Endothelial cell of umbilical vein (primary cell): ENCODE data around the gene EPHA8. TPM values are rescaled to one million over a fixed set of nuclear protein-coding genes. Genes with fewer than 3 reads are reported as not detected.

Source experiments
- BruUV-seq: library from RNA; stranded (reverse); fragments of 400-500 nt; replicated peaks from 2 replicates; lab custom pipeline; 2021; lab: Mats Ljungman, UMichigan
- CTCF ChIA-PET: fragments of 300-600, 350-600 bp; sonication (Branson Sonifier 250); formaldehyde crosslinking; loops from one replicate; lab custom pipeline; 2021; ENCODE audit warnings: antibody characterized with exemption, inconsistent platforms; lab: Charles Lee
- POLR2A ChIA-PET: fragments of 300-600, 350-600 bp; sonication (Branson Sonifier 250); formaldehyde crosslinking; loops from one replicate; lab custom pipeline; 2021; ENCODE audit warnings: antibody characterized with exemption, inconsistent platforms; lab: Charles Lee
- DNase-seq: peaks from one replicate; pipeline ENCODE4 v3.0.0-alpha.2; 2011; ENCODE audit warnings: low read depth, low spot score
- FAIRE-seq: peaks from 2 replicates; lab custom pipeline; 2011; peaks lifted over from hg19 to GRCh38; lab: Jason Lieb, UNC
- H2AFZ ChIP-seq: 2 replicates; pipeline ENCODE4 v1.6.0; 2012; ENCODE audit warnings: low read depth, low read length, control low read depth, inconsistent platforms
- H3K27ac ChIP-seq: 2 replicates; pipeline ENCODE4 v1.5.1; 2011; ENCODE audit warnings: low read depth, mild to moderate bottlenecking, control low read depth, low read length, moderate library complexity; ENCODE audit not compliant: insufficient read depth
- H3K27me3 ChIP-seq, 2 experiments: 2 replicates each; pipeline versions ENCODE4 v1.6.0 to v1.6.1; 2011; ENCODE audit warnings: low read length in 2 of 2, mixed read lengths in 1 of 2; ENCODE audit not compliant: control insufficient read depth in 2 of 2, insufficient read depth in 2 of 2
- H3K36me3 ChIP-seq, 2 experiments: 2 replicates in 1 of 2; 3 replicates in 1 of 2; pipeline ENCODE4 v1.5.1; 2011; ENCODE audit warnings: low read length in 2 of 2, mild to moderate bottlenecking in 1 of 2, moderate library complexity in 1 of 2; ENCODE audit not compliant: control insufficient read depth in 2 of 2, insufficient read depth in 2 of 2; ENCODE audit errors: extremely low read depth in 1 of 2
- H3K4me1 ChIP-seq: 3 replicates; pipeline ENCODE4 v1.5.1; 2011; ENCODE audit warnings: mild to moderate bottlenecking, low read length; ENCODE audit not compliant: control insufficient read depth, insufficient read depth; ENCODE audit errors: extremely low read depth
- H3K4me2 ChIP-seq: 2 replicates; pipeline ENCODE4 v1.6.1; 2011; ENCODE audit warnings: low read length, control low read depth, mixed read lengths; ENCODE audit not compliant: insufficient read depth
- H3K4me3 ChIP-seq, 3 experiments: fragments of 200-600 bp in 1 of 3; sonication (generic), shearing (Covaris generic) in 1 of 3; replicated peaks in 1 of 3; 2 replicates each; pipeline ENCODE4 v1.5.1; 2011 to 2016; ENCODE audit warnings: control low read depth in 3 of 3, low read length in 3 of 3, mild to moderate bottlenecking in 2 of 3, inconsistent platforms in 1 of 3, low read depth in 1 of 3, moderate library complexity in 1 of 3; ENCODE audit not compliant: insufficient read depth in 1 of 3
- H3K79me2 ChIP-seq: 2 replicates; pipeline ENCODE4 v1.6.0; 2012; ENCODE audit warnings: low read length, inconsistent platforms; ENCODE audit not compliant: control insufficient read depth, insufficient read depth
- H3K9ac ChIP-seq: replicated peaks from 2 replicates; pipeline ENCODE3; 2011; ENCODE audit warnings: low read length, control low read depth; ENCODE audit not compliant: insufficient read depth; ENCODE audit errors: extremely low read depth
- H3K9me1 ChIP-seq: replicated peaks from 3 replicates; pipeline ENCODE4 v1.6.0; 2011; ENCODE audit warnings: mild to moderate bottlenecking, low read length; ENCODE audit not compliant: control insufficient read depth, insufficient read depth; ENCODE audit errors: extremely low read depth
- H3K9me3 ChIP-seq: replicated peaks from 2 replicates; pipeline ENCODE4 v1.5.1; 2012; ENCODE audit warnings: low read length, inconsistent platforms; ENCODE audit not compliant: control insufficient read depth, insufficient read depth
- H4K20me1 ChIP-seq: replicated peaks from 2 replicates; pipeline ENCODE3; 2011; ENCODE audit warnings: mild to moderate bottlenecking, low read length; ENCODE audit not compliant: control insufficient read depth, insufficient read depth; ENCODE audit errors: extremely low read depth
- CTCF ChIP-seq, 2 donors: IDR thresholded peaks; 1 replicate in 1 of 2; 2 replicates in 1 of 2; pipeline ENCODE4 v1.5.1; 2011; ENCODE audit warnings: low read length in 2 of 2, mild to moderate bottlenecking in 2 of 2, moderate library complexity in 2 of 2, control low read depth in 1 of 2, inconsistent platforms in 1 of 2, low read depth in 1 of 2; ENCODE audit not compliant: insufficient read depth in 1 of 2; ENCODE audit errors: extremely low read depth in 1 of 2
- EZH2 ChIP-seq: IDR thresholded peaks from 2 replicates; pipeline ENCODE4 v1.6.1; 2012; ENCODE audit warnings: borderline replicate concordance, low read depth, mild to moderate bottlenecking, moderate library complexity, low read length, inconsistent platforms; ENCODE audit not compliant: severe bottlenecking
- FOS ChIP-seq: IDR thresholded peaks from 2 replicates; pipeline ENCODE4 v1.6.1; 2011; ENCODE audit warnings: mild to moderate bottlenecking, low read length, moderate library complexity, borderline replicate concordance; ENCODE audit not compliant: insufficient read depth
- GATA2 ChIP-seq: IDR thresholded peaks from 2 replicates; pipeline ENCODE4 v1.7.0; 2011; ENCODE audit warnings: low read depth, mild to moderate bottlenecking, moderate library complexity, mixed read lengths, low read length; ENCODE audit not compliant: insufficient read length, insufficient read depth
- JUN ChIP-seq: IDR thresholded peaks from 2 replicates; pipeline ENCODE4 v1.6.1; 2011; ENCODE audit warnings: borderline replicate concordance, low read depth; ENCODE audit not compliant: insufficient read length, insufficient read depth
- MAX ChIP-seq: IDR thresholded peaks from 2 replicates; pipeline ENCODE4 v1.6.1; 2011; ENCODE audit not compliant: insufficient read depth, insufficient read length
- MYC ChIP-seq: IDR thresholded peaks from one replicate; pipeline ENCODE4 v1.6.1; 2011; ENCODE audit warnings: mild to moderate bottlenecking, low read depth, low read length
- POLR2A ChIP-seq: IDR thresholded peaks from 2 replicates; pipeline ENCODE4 v1.6.1; 2012; ENCODE audit warnings: low read depth, mild to moderate bottlenecking, control low read depth, low read length
- POLR2AphosphoS5 ChIP-seq: IDR thresholded peaks from 2 replicates; pipeline ENCODE4 v1.6.1; 2012; ENCODE audit warnings: low read depth, mild to moderate bottlenecking, control low read depth, low read length, moderate library complexity; ENCODE audit not compliant: insufficient read depth
- dilution Hi-C: fragments of 300-500 bp; cut with MboI; formaldehyde crosslinking; loops from one replicate; pipeline ENCODE4 v1.15.0; 2019; ENCODE audit warnings: low sequenced_read_pairs; ENCODE audit not compliant: extremely low pct_ligation_motif_present
- intact Hi-C: fragments of 100-400 bp; cut with micrococcal nuclease; formaldehyde crosslinking; loops from one replicate; pipeline ENCODE4 v1.10.0; 2022
- polyA plus RNA-seq, 4 experiments: library from polyadenylated mRNA; depleted of rRNA in 3 of 4; stranded (reverse) in 3 of 4; unstranded in 1 of 4; fragments of >200 nt; gene quantifications; 2 replicates each; pipeline versions ENCODE4 v1.2.1 to v1.2.3, GENCODE V29; 2011 to 2012; ENCODE audit warnings: missing spikeins in 1 of 4
- total RNA-seq: library from RNA; stranded (reverse); gene quantifications from 2 replicates; pipeline ENCODE4 v1.2.3, GENCODE V29; 2021

The EPHA8 gene
- total and polyA plus RNA-seq, 2 donors (not counting 3 experiments of a cell fraction or from before 2014, with no cell fraction given): not detected

GRCh38 chr1:22551591-22551990 lies 11.7 kb upstream of the EPHA8 start:
- DNase-seq (no peak), FAIRE-seq (no peak)
- H3K79me2 ChIP-seq: no peaks in the 10 kb centered on the region
- H3K36me3 ChIP-seq: no peaks in the 10 kb centered on the region
- POLR2A ChIA-PET: no interaction called here
- H3K27me3 ChIP-seq: peaks cover 19 to 29% of the 10 kb centered on the region in 2 experiments
- H2AFZ ChIP-seq: no peak overlapping the region
- TF ChIP-seq MAX (no peak), CTCF (IDR thresholded peaks at IDR 0.05; ENCODE audit: extremely low read depth in 1 of 2, insufficient read depth in 1 of 2, low read depth in 1 of 2, low read length in 2 of 2) (no peak), JUN (no peak)
- H3K9me1 ChIP-seq: no peaks in the 10 kb centered on the region
- no peaks in the 10 kb centered on the region for H3K4me1 ChIP-seq
- H3K27ac ChIP-seq: no peak overlapping the region
- intact Hi-C loops: no loop called here
- no peaks in the 10 kb centered on the region for H3K9me3 ChIP-seq
- no peak overlapping the region for H3K9ac ChIP-seq
- BruUV-seq: no TSS peak
- no peak overlapping the region for H3K4me3 ChIP-seq
- H3K4me2 ChIP-seq: no peak overlapping the region
- CTCF ChIA-PET: interaction anchor here (0.9 kb wide), 1 partner anchor 19 kb away, joined by 3 read pairs; no protein-coding TSS in a partner anchor
- dilution Hi-C loops: no loop called here
- no peaks in the 10 kb centered on the region for H4K20me1 ChIP-seq

- Histone ChIP-seq H3K9ac (no peak overlapping the region), H3K27me3 (peaks cover 20 to 30% of the 10 kb centered on the region in 2 experiments), H3K4me3 (no peak overlapping the region), H3K9me1 (no peaks in the 10 kb centered on the region), H3K9me3 (no peaks in the 10 kb centered on the region), H4K20me1 (no peaks in the 10 kb centered on the region), H3K36me3 (no peaks in the 10 kb centered on the region), H3K4me1 (no peaks in the 10 kb centered on the region), H3K4me2 (no peak overlapping the region), H2AFZ (no peak overlapping the region), H3K27ac (no peak overlapping the region), H3K79me2 (no peaks in the 10 kb centered on the region)
- DNase-seq (no peak), FAIRE-seq (no peak)
- CTCF ChIA-PET: interaction anchor here (0.6 to 1.4 kb wide), 3 partner anchors 9 to 296 kb away, joined by 3 to 4 read pairs (median 3); no protein-coding TSS in a partner anchor
- dilution Hi-C loops (no loop called here), intact Hi-C loops (no loop called here)
- POLR2A ChIA-PET: no interaction called here
- TF ChIP-seq JUN (no peak), FOS (no peak), MAX (no peak), POLR2AphosphoS5 (no peak), GATA2 (no peak), EZH2 (no peak), MYC (no peak), POLR2A (no peak), CTCF (IDR thresholded peaks at IDR 0.05; ENCODE audit: extremely low read depth in 1 of 2, insufficient read depth in 1 of 2, low read depth in 1 of 2, low read length in 2 of 2) (no peak)
- no TSS peak for BruUV-seq
Measured at GRCh38 chr1:22552021-22552420, 11.3 kb upstream of the EPHA8 start.
